Measurements from ENCODE around the gene GPR17. TPM values are rescaled to one million over a fixed set of nuclear protein-coding genes. Genes with fewer than 3 reads are reported as not detected.

Gene GPR17
- total and polyA plus RNA-seq, 2 donors (not counting 1 experiment from before 2014, with no cell fraction given), result 0.06 TPM; not detected in 1

- Mint-ChIP-seq H3K9me3 (ENCODE audit: insufficient read depth) (no peaks in the 10 kb centered on the region), H3K4me3 (no peak overlapping the region), H3K27me3 (peaks cover 22% of the 10 kb centered on the region), H3K4me1 (peaks cover 19% of the 10 kb centered on the region), H3K27ac (no peak overlapping the region)
- POLR2A ChIA-PET, result no interaction called here
- no peaks in the 10 kb centered on the region for H3K36me3 ChIP-seq (replicated peaks in 1 of 2; ENCODE audit: control extremely low read depth in 1 of 2, control insufficient read depth in 1 of 2, extremely low read depth in 1 of 2, insufficient read depth in 2 of 2, low read length in 1 of 2)
- CTCF ChIA-PET, result no interaction called here
- no peak overlapping the region for H3K4me3 ChIP-seq (ENCODE audit: control extremely low read depth in 1 of 5, extremely low read depth in 1 of 5, insufficient read depth in 1 of 5, low read depth in 2 of 5, low read length in 4 of 5)
- ATAC-seq (ENCODE audit: low read depth), result no peak
- intact Hi-C loops (cut with micrococcal nuclease), result no loop called here
- TF ChIP-seq, protein P1, sequence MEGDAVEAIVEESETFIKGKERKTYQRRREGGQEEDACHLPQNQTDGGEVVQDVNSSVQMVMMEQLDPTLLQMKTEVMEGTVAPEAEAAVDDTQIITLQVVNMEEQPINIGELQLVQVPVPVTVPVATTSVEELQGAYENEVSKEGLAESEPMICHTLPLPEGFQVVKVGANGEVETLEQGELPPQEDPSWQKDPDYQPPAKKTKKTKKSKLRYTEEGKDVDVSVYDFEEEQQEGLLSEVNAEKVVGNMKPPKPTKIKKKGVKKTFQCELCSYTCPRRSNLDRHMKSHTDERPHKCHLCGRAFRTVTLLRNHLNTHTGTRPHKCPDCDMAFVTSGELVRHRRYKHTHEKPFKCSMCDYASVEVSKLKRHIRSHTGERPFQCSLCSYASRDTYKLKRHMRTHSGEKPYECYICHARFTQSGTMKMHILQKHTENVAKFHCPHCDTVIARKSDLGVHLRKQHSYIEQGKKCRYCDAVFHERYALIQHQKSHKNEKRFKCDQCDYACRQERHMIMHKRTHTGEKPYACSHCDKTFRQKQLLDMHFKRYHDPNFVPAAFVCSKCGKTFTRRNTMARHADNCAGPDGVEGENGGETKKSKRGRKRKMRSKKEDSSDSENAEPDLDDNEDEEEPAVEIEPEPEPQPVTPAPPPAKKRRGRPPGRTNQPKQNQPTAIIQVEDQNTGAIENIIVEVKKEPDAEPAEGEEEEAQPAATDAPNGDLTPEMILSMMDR (IDR thresholded peaks at IDR 0.05), result no peak
- no peak for TF ChIP-seq EZH2 (IDR thresholded peaks at IDR 0.05; ENCODE audit: borderline replicate concordance, insufficient read depth, low read depth, low read length, poor library complexity, severe bottlenecking)
- H2AFZ ChIP-seq (ENCODE audit: insufficient read depth, low read depth, low read length, poor library complexity, severe bottlenecking), result no peak overlapping the region
- H3K79me2 ChIP-seq (ENCODE audit: control insufficient read depth, insufficient read depth, low read length), result no peaks in the 10 kb centered on the region
- no peak overlapping the region for H3K27ac ChIP-seq (ENCODE audit: low read length in 2 of 2)
- H4K20me1 ChIP-seq (ENCODE audit: control insufficient read depth, insufficient read depth, low read length, poor library complexity, severe bottlenecking), result no peaks in the 10 kb centered on the region
- 86% methylated on average over 6 of the region's 6 CpGs for WGBS (ENCODE audit: insufficient coverage)
- H3K4me1 ChIP-seq (ENCODE audit: control insufficient read depth in 2 of 2, insufficient read depth in 2 of 2, low read length in 2 of 2), result peaks cover 12 to 28% of the 10 kb centered on the region in 2 donors
- no peak for DNase-seq
- no peak overlapping the region for H3K9ac ChIP-seq (ENCODE audit: low read length)
- H3K4me2 ChIP-seq (replicated peaks; ENCODE audit: low read depth, low read length, poor library complexity, severe bottlenecking), result no peak overlapping the region
- H3K9me3 ChIP-seq (ENCODE audit: control extremely low read depth in 1 of 3, control insufficient read depth in 2 of 3, insufficient read depth in 1 of 3, low read length in 2 of 3), result peaks cover 0 to 3% (median 0%) of the 10 kb centered on the region in 3 donors
- peaks cover 0 to 22% (median 15%) of the 10 kb centered on the region in 4 experiments for H3K27me3 ChIP-seq (replicated peaks in 1 of 4; ENCODE audit: control extremely low read depth in 1 of 4, control insufficient read depth in 3 of 4, insufficient read depth in 4 of 4, low read length in 3 of 4)
Observed at GRCh38 chr2:127678991-127679390, 33.0 kb downstream of the GPR17 start.

GRCh38 chr2:127679680-127680361 lies 33.9 kb downstream of the GPR17 start:
- peaks cover 0 to 15% (median 9%) of the 10 kb centered on the region in 4 experiments for H3K27me3 ChIP-seq (replicated peaks in 1 of 4; ENCODE audit: control extremely low read depth in 1 of 4, control insufficient read depth in 3 of 4, insufficient read depth in 4 of 4, low read length in 3 of 4)
- Mint-ChIP-seq H3K27ac (no peak overlapping the region), H3K9me3 (ENCODE audit: insufficient read depth) (no peaks in the 10 kb centered on the region), H3K27me3 (peaks cover 18% of the 10 kb centered on the region), H3K4me3 (no peak overlapping the region), H3K4me1 (peaks cover 14% of the 10 kb centered on the region)
- peaks cover 5 to 22% of the 10 kb centered on the region in 2 donors for H3K4me1 ChIP-seq (ENCODE audit: control insufficient read depth in 2 of 2, insufficient read depth in 2 of 2, low read length in 2 of 2)
- no peaks in the 10 kb centered on the region for H4K20me1 ChIP-seq (ENCODE audit: control insufficient read depth, insufficient read depth, low read length, poor library complexity, severe bottlenecking)
- intact Hi-C loops (cut with micrococcal nuclease), result no loop called here
- H3K79me2 ChIP-seq (ENCODE audit: control insufficient read depth, insufficient read depth, low read length), result no peaks in the 10 kb centered on the region
- H3K4me3 ChIP-seq (ENCODE audit: control extremely low read depth in 1 of 5, extremely low read depth in 1 of 5, insufficient read depth in 1 of 5, low read depth in 2 of 5, low read length in 4 of 5), result no peak overlapping the region
- DNase-seq (no peak), ATAC-seq (ENCODE audit: low read depth) (no peak)
- no peak overlapping the region for H3K27ac ChIP-seq (ENCODE audit: low read length in 2 of 2)
- ChIA-PET POLR2A (no interaction called here), CTCF (interaction anchor here (2.1 kb wide), 1 partner anchor 89 kb away, joined by 5 read pairs; no protein-coding TSS in a partner anchor)
- H3K9me3 ChIP-seq (ENCODE audit: control extremely low read depth in 1 of 3, control insufficient read depth in 2 of 3, insufficient read depth in 1 of 3, low read length in 2 of 3), result peaks cover 0 to 3% (median 0%) of the 10 kb centered on the region in 3 donors
- TF ChIP-seq, protein P1 (IDR thresholded peaks at IDR 0.05), result no peak
- no peak for TF ChIP-seq EZH2 (IDR thresholded peaks at IDR 0.05; ENCODE audit: borderline replicate concordance, insufficient read depth, low read depth, low read length, poor library complexity, severe bottlenecking)
- no peaks in the 10 kb centered on the region for H3K36me3 ChIP-seq (replicated peaks in 1 of 2; ENCODE audit: control extremely low read depth in 1 of 2, control insufficient read depth in 1 of 2, extremely low read depth in 1 of 2, insufficient read depth in 2 of 2, low read length in 1 of 2)
- H3K9ac ChIP-seq (ENCODE audit: low read length), result no peak overlapping the region
- WGBS (ENCODE audit: insufficient coverage), result 47% methylated on average over 12 of the region's 15 CpGs
- no peak overlapping the region for H3K4me2 ChIP-seq (replicated peaks; ENCODE audit: low read depth, low read length, poor library complexity, severe bottlenecking)
- H2AFZ ChIP-seq (ENCODE audit: insufficient read depth, low read depth, low read length, poor library complexity, severe bottlenecking), result no peak overlapping the region

Data from B cell (primary cell).